GM10266 (cell line): ENCODE measurements around the gene SH3GL2.

ENCODE experiments used
- DNase-seq: peaks from one replicate; pipeline ENCODE4 v3.0.0; 2012; ENCODE audit errors: extremely low spot score
- TF ChIP-seq, protein P1 (sequence below): IDR thresholded peaks from 2 replicates; pipeline ENCODE4 v1.5.1; 2012; ENCODE audit warnings: mild to moderate bottlenecking, low read depth; ENCODE audit not compliant: control insufficient read depth, insufficient read depth; ENCODE audit errors: missing control alignments

The SH3GL2 gene

GRCh38 chr9:17775656-17776055, 196.8 kb downstream of the SH3GL2 start:
- no peak for DNase-seq
- TF ChIP-seq, protein P1, sequence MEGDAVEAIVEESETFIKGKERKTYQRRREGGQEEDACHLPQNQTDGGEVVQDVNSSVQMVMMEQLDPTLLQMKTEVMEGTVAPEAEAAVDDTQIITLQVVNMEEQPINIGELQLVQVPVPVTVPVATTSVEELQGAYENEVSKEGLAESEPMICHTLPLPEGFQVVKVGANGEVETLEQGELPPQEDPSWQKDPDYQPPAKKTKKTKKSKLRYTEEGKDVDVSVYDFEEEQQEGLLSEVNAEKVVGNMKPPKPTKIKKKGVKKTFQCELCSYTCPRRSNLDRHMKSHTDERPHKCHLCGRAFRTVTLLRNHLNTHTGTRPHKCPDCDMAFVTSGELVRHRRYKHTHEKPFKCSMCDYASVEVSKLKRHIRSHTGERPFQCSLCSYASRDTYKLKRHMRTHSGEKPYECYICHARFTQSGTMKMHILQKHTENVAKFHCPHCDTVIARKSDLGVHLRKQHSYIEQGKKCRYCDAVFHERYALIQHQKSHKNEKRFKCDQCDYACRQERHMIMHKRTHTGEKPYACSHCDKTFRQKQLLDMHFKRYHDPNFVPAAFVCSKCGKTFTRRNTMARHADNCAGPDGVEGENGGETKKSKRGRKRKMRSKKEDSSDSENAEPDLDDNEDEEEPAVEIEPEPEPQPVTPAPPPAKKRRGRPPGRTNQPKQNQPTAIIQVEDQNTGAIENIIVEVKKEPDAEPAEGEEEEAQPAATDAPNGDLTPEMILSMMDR: no peak

DNA sequence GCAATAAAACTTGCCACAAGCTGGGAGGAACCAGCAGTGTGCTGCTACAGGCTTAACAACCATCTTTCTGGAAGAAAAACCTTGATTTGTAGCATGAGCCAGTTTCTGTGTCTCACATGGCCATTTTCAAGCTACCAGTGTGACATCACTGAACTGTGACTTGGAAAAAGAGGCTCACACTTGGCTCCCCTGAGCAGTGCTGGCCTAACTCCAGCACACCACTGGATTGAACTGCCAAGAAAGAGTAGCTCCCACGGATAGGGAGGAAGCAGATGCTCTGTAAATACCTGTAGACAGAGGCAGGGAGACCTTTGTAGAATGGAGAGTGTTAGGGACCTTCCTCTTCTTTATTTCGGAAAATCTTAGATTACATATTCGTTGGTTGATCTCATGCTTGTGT, 197.9 kb downstream of the SH3GL2 start:
- TF ChIP-seq, protein P1: no peak
- DNase-seq: no peak

GRCh38 chr9:17777465-17777864, 198.6 kb downstream of the SH3GL2 start:
- TF ChIP-seq, protein P1: no peak
- no peak for DNase-seq

DNA sequence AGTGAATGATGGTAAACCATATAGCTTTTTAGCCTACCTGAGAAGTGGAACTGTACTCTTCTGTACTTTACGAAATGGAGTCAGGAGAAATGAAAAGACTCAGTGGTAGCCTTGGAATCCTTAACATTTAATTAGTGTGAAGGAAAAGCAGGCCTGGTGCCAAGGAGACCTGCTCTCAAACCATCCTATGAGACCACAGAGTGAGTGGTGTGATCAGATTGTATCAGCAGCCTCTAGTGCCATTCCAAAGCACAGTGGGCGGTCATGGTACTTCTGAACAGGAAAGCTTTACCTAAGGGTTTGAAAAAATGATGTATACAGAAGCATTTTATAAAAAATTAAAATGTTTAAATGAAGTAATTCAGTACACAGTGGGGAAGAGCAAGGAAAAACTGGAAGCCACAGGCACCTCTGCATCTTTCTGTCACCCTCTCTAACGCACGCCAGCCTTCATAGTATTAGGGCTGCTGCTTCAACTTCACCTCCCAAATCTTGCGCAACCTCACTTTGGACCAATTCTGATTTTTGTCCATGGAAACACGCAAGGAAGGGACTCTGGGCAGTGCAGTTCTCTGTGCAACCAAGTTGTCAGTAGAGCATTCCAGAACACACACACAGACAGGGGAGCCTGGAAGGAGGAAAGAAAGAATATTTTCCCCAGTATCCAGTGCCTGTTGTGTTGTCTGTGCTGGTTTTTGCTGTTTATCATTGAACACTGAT, 203.7 kb downstream of the SH3GL2 start:
- TF ChIP-seq, protein P1: no peak
- DNase-seq: no peak

DNA sequence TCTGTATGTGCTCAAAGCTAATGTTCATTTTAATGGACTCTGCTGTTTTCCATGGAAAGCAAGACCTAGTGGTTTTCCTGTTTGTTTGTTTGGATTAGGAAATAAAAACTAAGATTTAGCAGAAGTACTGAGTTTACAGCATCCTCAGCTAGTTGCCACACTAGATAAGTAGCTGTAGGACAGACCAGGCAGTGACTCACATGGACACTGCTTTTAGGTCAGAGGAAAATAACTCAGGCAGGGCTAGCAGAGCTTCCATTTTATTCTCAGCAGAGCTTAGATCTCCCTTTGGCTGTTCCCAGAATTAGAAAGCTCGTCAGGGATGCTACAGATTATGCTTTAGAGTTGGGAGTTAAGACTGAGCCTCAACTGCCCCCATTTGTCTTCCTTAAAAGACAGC, 204.4 kb downstream of the SH3GL2 start:
- DNase-seq: no peak
- TF ChIP-seq, protein P1: no peak

DNA sequence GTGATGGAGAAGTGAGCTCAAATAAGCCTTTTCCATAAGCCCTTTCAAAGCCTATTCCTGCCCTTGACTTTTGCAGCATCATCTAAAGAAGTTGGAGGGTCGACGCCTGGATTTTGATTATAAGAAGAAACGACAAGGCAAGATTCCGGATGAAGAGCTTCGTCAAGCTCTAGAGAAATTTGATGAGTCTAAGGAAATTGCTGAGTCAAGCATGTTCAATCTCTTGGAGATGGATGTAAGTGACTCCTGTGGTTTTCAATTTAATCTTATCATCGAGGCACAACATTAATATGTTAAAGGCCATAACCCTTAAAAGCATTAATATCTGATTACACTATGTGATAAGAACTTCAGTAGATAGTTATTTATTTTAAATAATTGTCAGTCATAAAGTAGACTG, 210.4 kb downstream of the SH3GL2 start:
- TF ChIP-seq, protein P1: no peak
- DNase-seq: no peak

DNA sequence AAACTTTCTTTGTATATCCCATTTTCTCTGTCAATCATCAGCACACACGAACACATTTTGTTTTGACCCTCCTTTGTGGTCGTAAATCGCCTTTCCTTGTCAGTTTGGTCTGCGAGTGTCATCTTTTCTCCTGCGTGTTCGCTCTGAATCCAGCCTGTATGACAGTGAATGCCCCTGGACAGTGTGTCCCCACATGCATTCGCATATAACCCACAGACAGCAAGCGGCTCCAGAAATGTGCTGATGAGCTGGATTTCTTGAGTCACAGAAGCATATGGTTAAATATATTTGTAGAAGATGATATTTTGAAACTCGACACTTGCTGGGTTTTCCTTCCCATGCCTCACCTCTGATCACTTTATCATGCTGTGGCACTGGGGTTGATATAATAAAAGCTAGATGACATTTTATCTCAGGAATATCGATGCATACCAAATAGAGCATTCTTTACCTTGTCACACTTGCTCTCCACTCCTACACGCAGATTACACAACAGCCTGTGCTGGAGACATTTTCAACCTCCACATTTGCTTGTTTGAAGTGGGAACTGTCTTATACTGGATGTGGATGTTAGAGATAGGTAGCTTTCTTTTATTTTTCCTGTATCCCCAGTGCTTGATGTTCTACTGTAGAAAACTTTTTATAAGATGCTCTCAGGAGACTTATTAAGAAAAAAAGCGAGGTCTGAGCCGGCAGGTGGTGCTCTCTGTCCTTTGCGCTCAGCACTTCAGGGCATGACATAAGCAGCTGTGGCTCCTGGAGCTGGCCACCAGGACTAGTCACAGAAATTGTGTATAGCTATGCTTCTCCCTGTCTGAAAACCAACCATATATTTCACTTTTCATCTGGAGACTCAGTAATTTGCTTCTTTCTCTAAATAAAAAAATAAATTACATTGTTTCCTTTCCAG, 215.1 kb downstream of the SH3GL2 start:
- no peak for DNase-seq

More for the DNA sequence above, 215.1 kb downstream of the SH3GL2 start:
- TF ChIP-seq, protein P1: no peak
